Gastrocnemius medialis (tissue), 4 donors: ENCODE measurements around the gene LSAMP. TPM values are rescaled to one million over a fixed set of nuclear protein-coding genes. Genes with fewer than 3 reads are reported as not detected.

Source experiments
- ATAC-seq, 2 donors: fragments of 150-250 bp; one replicate each; pipeline ENCODE4 v1.9.1; 2016
- DNase-seq, 2 donors: peaks; one replicate each; pipeline ENCODE4 v3.0.0-alpha.2; 2019
- H3K27ac ChIP-seq, 4 donors: fragments of 200-600 bp; sonication (generic); 1 replicate in 1 of 4; 2 replicates in 3 of 4; pipeline ENCODE4 v1.5.1; 2016 to 2018; ENCODE audit warnings: mild to moderate bottlenecking in 2 of 4, moderate library complexity in 1 of 4
- H3K27me3 ChIP-seq, 3 donors: fragments of 200-600 bp; sonication (generic) in 2 of 3; 1 replicate in 1 of 3; 2 replicates in 2 of 3; pipeline versions ENCODE4 v1.5.1 to v1.6.0; 2016 to 2019; ENCODE audit warnings: mild to moderate bottlenecking in 1 of 3, moderate library complexity in 1 of 3
- H3K36me3 ChIP-seq, 2 donors: fragments of 200-600 bp; sonication (generic) in 1 of 2; one replicate each; pipeline ENCODE4 v1.5.1; 2017 to 2018
- H3K4me1 ChIP-seq, 2 donors: fragments of 200-600 bp; sonication (generic) in 1 of 2; one replicate each; pipeline ENCODE4 v1.5.1; 2016 to 2017; ENCODE audit warnings: mild to moderate bottlenecking in 2 of 2
- H3K4me3 ChIP-seq, 4 donors: fragments of 200-600 bp; sonication (generic) in 3 of 4; 1 replicate in 1 of 4; 2 replicates in 3 of 4; pipeline ENCODE4 v1.5.1; 2016 to 2019; ENCODE audit warnings: mild to moderate bottlenecking in 2 of 4
- H3K9me3 ChIP-seq, 3 donors: fragments of 200-600 bp; sonication (generic) in 2 of 3; 1 replicate in 1 of 3; 2 replicates in 2 of 3; pipeline ENCODE4 v1.5.1; 2016 to 2019
- POLR2A ChIP-seq, 2 donors: fragments of 450-650 bp; IDR thresholded peaks; one replicate each; pipeline ENCODE4 v1.6.1; 2017; ENCODE audit warnings: antibody characterized with exemption in 2 of 2, mild to moderate bottlenecking in 2 of 2, moderate library complexity in 2 of 2
- in situ Hi-C, 4 donors: fragments of 200-750 bp; cut with MboI; loops; one replicate each; pipeline versions ENCODE4 v1.15.0 to v1.8.0; 2017; ENCODE audit warnings: low sequenced_read_pairs in 4 of 4
- intact Hi-C: fragments of 100-400 bp; cut with DNase I; formaldehyde crosslinking; loops from one replicate; pipeline ENCODE4 v1.15.1; 2023; ENCODE audit warnings: low total_unique reads
- total RNA-seq, 4 donors: library from RNA; depleted of rRNA; stranded (reverse); fragments of >200 nt; gene quantifications; one replicate each; pipeline versions ENCODE4 v1.1.0 to v1.2.3, GENCODE V29; 2016
- TF ChIP-seq, protein P1 (sequence below), 5 experiments: fragments of 450-650 bp in 3 of 5; fragments of 200-600 bp in 2 of 5; sonication (generic) in 2 of 5; IDR thresholded peaks in 4 of 5; conservative IDR thresholded peaks in 1 of 5; 1 replicate in 4 of 5; 2 replicates in 1 of 5; pipeline ENCODE4 v1.5.1; 2016 to 2019; ENCODE audit warnings: antibody characterized with exemption in 5 of 5, mild to moderate bottlenecking in 3 of 5, moderate library complexity in 3 of 5

Gene LSAMP
- total RNA-seq, 4 donors from 2014 or later = 0.07 to 0.10 TPM; not detected in 2

DNA sequence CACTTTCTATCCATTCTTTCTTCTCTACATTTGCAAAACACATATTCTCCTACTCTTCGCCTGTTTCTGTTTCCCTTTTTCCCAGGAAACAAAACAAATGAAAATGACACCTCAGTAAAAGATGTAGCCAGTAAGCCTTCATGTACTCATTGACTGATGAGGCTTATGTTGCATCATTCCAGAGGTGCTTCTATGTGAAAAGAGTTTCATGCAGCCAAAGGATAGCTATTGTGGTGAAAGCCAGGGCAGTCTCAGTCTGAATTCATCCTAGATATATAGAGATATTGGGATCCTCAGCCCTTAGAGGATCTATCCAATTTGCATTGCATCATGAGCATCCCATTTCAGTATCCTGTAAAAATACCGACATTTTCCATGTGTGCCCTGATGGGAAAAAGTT lies 554.7 kb downstream of the LSAMP start:
- DNase-seq = no peak
- no peaks in the 10 kb centered on the region for H3K9me3 ChIP-seq
- no peaks in the 10 kb centered on the region for H3K27me3 ChIP-seq
- no peak overlapping the region for H3K27ac ChIP-seq
- no peaks in the 10 kb centered on the region for H3K4me1 ChIP-seq
- H3K4me3 ChIP-seq = no peak overlapping the region
- H3K36me3 ChIP-seq = no peaks in the 10 kb centered on the region
- no peak for TF ChIP-seq POLR2A (IDR thresholded peaks at IDR 0.05)
- TF ChIP-seq, protein P1, sequence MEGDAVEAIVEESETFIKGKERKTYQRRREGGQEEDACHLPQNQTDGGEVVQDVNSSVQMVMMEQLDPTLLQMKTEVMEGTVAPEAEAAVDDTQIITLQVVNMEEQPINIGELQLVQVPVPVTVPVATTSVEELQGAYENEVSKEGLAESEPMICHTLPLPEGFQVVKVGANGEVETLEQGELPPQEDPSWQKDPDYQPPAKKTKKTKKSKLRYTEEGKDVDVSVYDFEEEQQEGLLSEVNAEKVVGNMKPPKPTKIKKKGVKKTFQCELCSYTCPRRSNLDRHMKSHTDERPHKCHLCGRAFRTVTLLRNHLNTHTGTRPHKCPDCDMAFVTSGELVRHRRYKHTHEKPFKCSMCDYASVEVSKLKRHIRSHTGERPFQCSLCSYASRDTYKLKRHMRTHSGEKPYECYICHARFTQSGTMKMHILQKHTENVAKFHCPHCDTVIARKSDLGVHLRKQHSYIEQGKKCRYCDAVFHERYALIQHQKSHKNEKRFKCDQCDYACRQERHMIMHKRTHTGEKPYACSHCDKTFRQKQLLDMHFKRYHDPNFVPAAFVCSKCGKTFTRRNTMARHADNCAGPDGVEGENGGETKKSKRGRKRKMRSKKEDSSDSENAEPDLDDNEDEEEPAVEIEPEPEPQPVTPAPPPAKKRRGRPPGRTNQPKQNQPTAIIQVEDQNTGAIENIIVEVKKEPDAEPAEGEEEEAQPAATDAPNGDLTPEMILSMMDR (IDR thresholded peaks at IDR 0.05 in 4 of 5, conservative IDR thresholded peaks at IDR 0.05 in 1 of 5) = no peak
- ATAC-seq = no peak
- intact Hi-C loops (no loop called here), in situ Hi-C loops (no loop called here)

DNA sequence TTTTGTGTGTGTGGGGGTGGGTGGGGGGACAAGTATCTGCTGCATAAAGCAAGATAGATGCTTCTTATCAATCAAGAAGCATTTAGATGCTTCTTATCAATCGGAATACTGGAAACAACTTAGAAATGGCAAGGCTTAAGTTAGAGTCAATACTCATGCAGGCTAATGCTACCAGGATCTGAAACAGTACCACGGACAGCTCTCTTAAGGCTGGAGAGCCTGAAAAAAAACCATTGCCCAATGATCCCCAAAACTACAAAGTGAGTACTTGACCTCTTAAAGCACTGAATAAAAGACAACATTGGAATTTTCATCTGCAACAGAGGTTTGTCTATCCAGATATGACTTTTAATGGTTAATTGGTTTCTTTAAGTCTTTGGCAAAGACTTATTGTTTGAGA lies 559.7 kb downstream of the LSAMP start:
- DNase-seq = no peak
- Histone ChIP-seq H3K4me3 (no peak overlapping the region), H3K4me1 (no peaks in the 10 kb centered on the region), H3K36me3 (no peaks in the 10 kb centered on the region), H3K27me3 (no peaks in the 10 kb centered on the region), H3K9me3 (no peaks in the 10 kb centered on the region), H3K27ac (no peak overlapping the region)
- in situ Hi-C loops (no loop called here), intact Hi-C loops (no loop called here)
- TF ChIP-seq, protein P1 (IDR thresholded peaks at IDR 0.05 in 4 of 5, conservative IDR thresholded peaks at IDR 0.05 in 1 of 5) = no peak
- TF ChIP-seq POLR2A (IDR thresholded peaks at IDR 0.05) = no peak
- no peak for ATAC-seq

DNA sequence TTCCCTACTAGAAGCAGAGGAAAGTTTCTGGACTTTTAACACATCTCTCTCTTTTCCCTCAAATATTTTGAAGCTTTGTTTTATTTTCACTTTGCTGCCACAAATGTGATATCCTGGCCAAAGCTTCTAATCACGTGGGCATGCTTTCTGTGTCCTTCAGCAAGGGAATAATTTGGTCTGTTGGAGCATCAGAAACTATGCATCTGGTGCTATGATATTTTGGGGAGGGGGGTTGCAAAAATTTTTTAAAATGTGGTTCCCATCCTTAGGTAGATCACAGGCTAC lies 567.7 kb downstream of the LSAMP start:
- Histone ChIP-seq H3K27me3 (no peaks in the 10 kb centered on the region), H3K4me3 (no peak overlapping the region), H3K27ac (no peak overlapping the region), H3K4me1 (no peaks in the 10 kb centered on the region), H3K9me3 (no peaks in the 10 kb centered on the region), H3K36me3 (no peaks in the 10 kb centered on the region)
- ATAC-seq = no peak
- TF ChIP-seq, protein P1 (IDR thresholded peaks at IDR 0.05 in 4 of 5, conservative IDR thresholded peaks at IDR 0.05 in 1 of 5) = no peak
- TF ChIP-seq POLR2A (IDR thresholded peaks at IDR 0.05) = no peak
- no peak for DNase-seq
- in situ Hi-C loops = no loop called here
- intact Hi-C loops = no loop called here

DNA sequence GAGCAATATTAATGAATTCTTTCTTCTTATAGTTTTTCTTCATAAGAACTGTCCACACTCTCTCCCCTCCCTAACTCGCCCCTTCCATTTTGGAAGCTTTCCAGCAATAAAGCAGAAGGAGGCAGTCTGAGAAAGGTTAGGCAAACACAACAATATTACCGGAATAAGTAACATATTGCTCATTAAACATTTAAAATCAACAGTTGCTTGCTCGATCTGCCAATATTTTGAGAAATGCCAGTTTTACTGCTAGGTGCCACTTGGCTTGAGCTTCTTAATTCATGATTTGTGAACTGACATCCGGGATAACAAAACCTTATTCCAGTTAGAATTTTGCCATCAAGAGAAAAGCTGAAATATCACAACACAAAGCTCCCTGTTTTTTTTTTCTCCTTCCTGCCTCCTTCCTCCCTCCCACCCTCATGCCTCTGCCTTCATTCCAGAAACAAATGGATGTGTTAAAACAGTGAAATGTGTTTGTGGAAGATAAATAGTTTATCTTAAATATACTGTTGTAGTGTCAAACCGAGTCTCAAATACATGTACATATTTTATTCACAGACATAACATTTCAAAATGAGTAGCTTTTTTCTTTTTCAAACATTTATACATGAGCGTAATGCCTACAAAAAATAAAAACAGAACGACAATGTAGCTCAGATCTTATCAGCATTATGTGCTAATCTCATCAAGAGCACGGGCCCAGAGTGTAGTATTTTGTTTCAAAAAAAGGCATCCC lies 568.2 kb downstream of the LSAMP start:
- no peaks in the 10 kb centered on the region for H3K4me1 ChIP-seq
- H3K27ac ChIP-seq = no peak overlapping the region
- intact Hi-C loops (no loop called here), in situ Hi-C loops (no loop called here)
- DNase-seq = no peak
- H3K27me3 ChIP-seq = no peaks in the 10 kb centered on the region
- H3K4me3 ChIP-seq = no peak overlapping the region
- no peaks in the 10 kb centered on the region for H3K36me3 ChIP-seq
- no peak for TF ChIP-seq POLR2A (IDR thresholded peaks at IDR 0.05)
- TF ChIP-seq, protein P1 (IDR thresholded peaks at IDR 0.05 in 4 of 5, conservative IDR thresholded peaks at IDR 0.05 in 1 of 5) = no peak
- H3K9me3 ChIP-seq = no peaks in the 10 kb centered on the region
- no peak for ATAC-seq

DNA sequence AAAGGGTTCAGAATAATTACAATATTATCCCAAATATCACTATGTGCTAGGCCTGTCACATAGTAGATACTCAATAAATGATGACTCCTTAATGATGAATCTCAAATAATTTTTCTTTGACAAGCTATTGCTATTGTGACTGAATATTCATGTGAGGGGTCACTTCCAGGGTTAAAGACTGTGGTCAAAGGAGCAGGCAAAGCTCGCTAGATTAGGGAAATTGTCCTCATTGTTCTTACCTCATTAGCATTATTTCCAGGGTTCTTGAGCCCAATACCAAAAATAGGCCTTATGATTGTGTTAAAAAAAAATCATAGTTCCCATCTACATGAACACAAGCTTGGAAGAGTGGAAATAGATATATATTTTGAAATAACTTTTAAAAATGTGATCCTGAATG lies 569.8 kb downstream of the LSAMP start:
- H3K27me3 ChIP-seq = no peaks in the 10 kb centered on the region
- in situ Hi-C loops = no loop called here
- no peak overlapping the region for H3K27ac ChIP-seq
- intact Hi-C loops = no loop called here
- DNase-seq (no peak), ATAC-seq (no peak)
- TF ChIP-seq, protein P1 (IDR thresholded peaks at IDR 0.05 in 4 of 5, conservative IDR thresholded peaks at IDR 0.05 in 1 of 5) = no peak
- no peak for TF ChIP-seq POLR2A (IDR thresholded peaks at IDR 0.05)
- H3K4me1 ChIP-seq = no peaks in the 10 kb centered on the region
- no peaks in the 10 kb centered on the region for H3K9me3 ChIP-seq
- no peak overlapping the region for H3K4me3 ChIP-seq
- no peaks in the 10 kb centered on the region for H3K36me3 ChIP-seq
